Measurements from ENCODE around the gene YIF1A. TPM values are rescaled to one million over a fixed set of nuclear protein-coding genes. Genes with fewer than 3 reads are reported as not detected.

Gene YIF1A
- total RNA-seq, 1 donor from 2014 or later = 115 TPM

DNA sequence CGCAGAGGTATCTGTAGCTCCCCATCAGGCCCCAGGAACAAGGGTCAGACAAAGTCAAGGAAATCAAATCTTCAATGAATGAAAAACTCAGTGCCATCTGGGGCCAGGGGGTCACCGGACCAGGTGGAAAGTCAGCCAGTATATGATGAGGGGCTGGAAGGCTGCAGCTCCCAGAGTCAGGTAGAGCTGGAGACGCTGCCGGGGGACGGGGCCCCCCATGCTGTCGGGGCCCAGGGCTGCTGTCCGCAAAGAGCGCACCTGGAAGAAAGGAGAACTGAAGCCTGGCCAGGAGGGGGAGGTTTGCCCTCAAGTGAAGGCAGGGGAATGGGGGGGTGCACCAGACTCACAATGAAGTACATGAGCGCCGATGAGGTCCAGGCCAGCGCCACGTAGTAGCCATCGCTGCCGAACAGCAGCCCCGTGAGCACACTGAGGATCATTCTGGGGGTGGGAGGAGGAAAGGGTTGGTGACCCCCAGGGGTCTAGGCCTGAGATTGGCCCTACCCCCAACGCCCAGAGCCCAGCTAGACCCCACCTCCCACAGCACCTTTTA, 4.3 kb downstream of the YIF1A start:
- TF ChIP-seq CTCF (IDR thresholded peaks at IDR 0.05; ENCODE audit: partially characterized antibody, unreplicated experiment) = no peak
- H3K4me3 Mint-ChIP-seq (ENCODE audit: unreplicated experiment) = no peak overlapping the region
- peak overlapping the region; percentile 28 for H3K27ac Mint-ChIP-seq (ENCODE audit: unreplicated experiment)
- no peak for DNase-seq
- H3K27me3 Mint-ChIP-seq (ENCODE audit: unreplicated experiment) = peaks cover 18% of the 10 kb centered on the region
- H3K9me3 Mint-ChIP-seq (ENCODE audit: unreplicated experiment) = peaks cover 11% of the 10 kb centered on the region
- peaks cover 34% of the 10 kb centered on the region for H3K4me1 Mint-ChIP-seq (ENCODE audit: low read depth, unreplicated experiment)
- H3K36me3 Mint-ChIP-seq (ENCODE audit: unreplicated experiment) = no peaks in the 10 kb centered on the region

- peak overlapping the region; percentile 17 for H3K27ac Mint-ChIP-seq (ENCODE audit: unreplicated experiment)
- H3K27me3 Mint-ChIP-seq (ENCODE audit: unreplicated experiment) = peaks cover 19% of the 10 kb centered on the region
- H3K4me3 Mint-ChIP-seq (ENCODE audit: unreplicated experiment) = peak overlapping the region; percentile 42
- peak; percentile 12 for TF ChIP-seq CTCF (IDR thresholded peaks at IDR 0.05; ENCODE audit: partially characterized antibody, unreplicated experiment)
- peaks cover 9% of the 10 kb centered on the region for H3K9me3 Mint-ChIP-seq (ENCODE audit: unreplicated experiment)
- DNase-seq = no peak
- peaks cover 36% of the 10 kb centered on the region for H3K4me1 Mint-ChIP-seq (ENCODE audit: low read depth, unreplicated experiment)
- no peaks in the 10 kb centered on the region for H3K36me3 Mint-ChIP-seq (ENCODE audit: unreplicated experiment)
Measured at GRCh38 chr11:66283461-66284105, 5.4 kb downstream of the YIF1A start.

- peak; percentile 100 for TF ChIP-seq CTCF (IDR thresholded peaks at IDR 0.05; ENCODE audit: partially characterized antibody, unreplicated experiment)
- peaks cover 9% of the 10 kb centered on the region for H3K9me3 Mint-ChIP-seq (ENCODE audit: unreplicated experiment)
- H3K27ac Mint-ChIP-seq (ENCODE audit: unreplicated experiment) = peak overlapping the region; percentile 59
- no peaks in the 10 kb centered on the region for H3K36me3 Mint-ChIP-seq (ENCODE audit: unreplicated experiment)
- H3K27me3 Mint-ChIP-seq (ENCODE audit: unreplicated experiment) = peaks cover 19% of the 10 kb centered on the region
- H3K4me1 Mint-ChIP-seq (ENCODE audit: low read depth, unreplicated experiment) = peaks cover 36% of the 10 kb centered on the region
- peak overlapping the region; percentile 55 for H3K4me3 Mint-ChIP-seq (ENCODE audit: unreplicated experiment)
- DNase-seq = peak; percentile 100
Measured at GRCh38 chr11:66282468-66283455, 6.2 kb downstream of the YIF1A start.

- H3K36me3 Mint-ChIP-seq (ENCODE audit: unreplicated experiment) = no peaks in the 10 kb centered on the region
- peak overlapping the region; percentile 67 for H3K4me3 Mint-ChIP-seq (ENCODE audit: unreplicated experiment)
- peaks cover 9% of the 10 kb centered on the region for H3K9me3 Mint-ChIP-seq (ENCODE audit: unreplicated experiment)
- peaks cover 30% of the 10 kb centered on the region for H3K4me1 Mint-ChIP-seq (ENCODE audit: low read depth, unreplicated experiment)
- no peak for TF ChIP-seq CTCF (IDR thresholded peaks at IDR 0.05; ENCODE audit: partially characterized antibody, unreplicated experiment)
- peaks cover 18% of the 10 kb centered on the region for H3K27me3 Mint-ChIP-seq (ENCODE audit: unreplicated experiment)
- H3K27ac Mint-ChIP-seq (ENCODE audit: unreplicated experiment) = peak overlapping the region; percentile 76
- DNase-seq = no peak
Measured at GRCh38 chr11:66281776-66282467, 7.0 kb downstream of the YIF1A start.

Measured in glutamatergic neuron (in vitro differentiated cells).